Iris pigment epithelial cell (primary cell): ENCODE measurements around the gene TWIST2.

ENCODE experiments used
- DNase-seq: peaks from one replicate; pipeline ENCODE4 v3.0.0-alpha.2; 2011; ENCODE audit warnings: low read depth

The TWIST2 gene

DNA sequence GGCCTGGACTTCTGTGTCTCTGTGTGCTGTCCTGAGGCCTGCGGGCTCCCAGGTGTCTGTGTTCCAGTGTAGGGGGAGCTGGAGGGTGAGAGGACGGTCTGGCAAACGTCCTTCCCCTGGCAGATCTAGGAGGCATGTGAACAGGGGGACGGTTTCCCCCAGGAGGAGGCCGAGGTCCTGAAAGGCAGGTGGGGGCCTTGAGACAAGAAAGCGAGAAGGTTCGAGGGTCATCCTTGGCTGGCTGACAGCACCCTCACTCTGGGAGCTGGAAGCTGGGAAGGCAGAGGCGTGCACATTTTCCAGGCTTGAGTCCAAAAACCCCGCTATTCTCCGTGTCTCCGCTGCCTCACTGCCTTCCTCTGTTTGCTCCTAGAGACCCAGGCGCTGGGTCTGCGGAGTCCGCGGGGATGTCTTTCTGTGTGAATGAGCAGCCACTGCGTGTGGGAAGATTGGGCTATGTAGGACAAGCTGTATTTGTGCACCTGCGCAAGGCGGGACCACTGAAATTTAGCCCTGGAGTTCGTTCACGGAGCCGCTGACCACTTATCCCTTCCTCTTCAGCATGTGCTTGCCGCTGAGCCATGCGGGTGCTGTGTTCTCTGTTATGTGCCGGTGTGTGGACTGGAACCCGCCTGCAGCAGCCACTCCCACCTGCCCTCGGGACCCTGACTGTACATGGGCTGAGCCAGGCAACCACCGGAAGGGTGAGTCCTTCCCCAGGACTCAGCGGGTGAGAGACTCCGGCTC is 43.7 kb downstream of the TWIST2 start:
- no peak for DNase-seq

DNA sequence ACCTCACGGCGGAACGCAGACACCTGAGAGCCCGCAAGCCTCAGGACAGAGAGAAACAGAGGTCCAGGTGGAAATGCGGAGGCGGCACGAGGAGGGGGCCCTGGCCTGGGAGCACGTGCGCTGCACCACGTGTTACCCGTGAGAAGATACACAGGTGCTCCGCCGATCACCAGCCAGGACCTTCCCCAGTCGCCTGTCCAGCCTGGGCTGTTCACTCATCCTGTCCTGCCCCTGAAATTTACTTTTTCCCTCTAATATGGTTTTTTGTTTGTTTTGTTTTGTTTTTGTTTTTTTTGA is 44.3 kb downstream of the TWIST2 start:
- no peak for DNase-seq

DNA sequence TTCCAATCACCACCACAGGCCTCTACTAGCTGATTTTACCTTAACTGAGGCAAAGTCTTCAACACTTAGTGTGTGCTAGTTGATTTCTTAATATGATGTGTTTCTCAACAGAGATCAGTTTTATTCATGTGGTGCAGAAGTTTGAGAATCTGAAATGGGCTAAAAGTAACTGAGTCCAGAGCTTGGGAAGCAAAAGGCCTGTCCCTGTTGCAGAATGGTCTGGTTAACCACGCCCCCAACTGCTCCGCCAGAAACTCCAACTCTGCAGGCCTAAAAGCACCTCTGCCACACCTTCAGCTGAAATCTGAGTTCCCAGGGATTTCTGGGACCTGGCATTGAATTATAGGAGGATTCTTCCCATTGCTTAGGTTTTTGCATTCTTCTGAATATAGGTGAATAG is 44.9 kb downstream of the TWIST2 start:
- no peak for DNase-seq

DNA sequence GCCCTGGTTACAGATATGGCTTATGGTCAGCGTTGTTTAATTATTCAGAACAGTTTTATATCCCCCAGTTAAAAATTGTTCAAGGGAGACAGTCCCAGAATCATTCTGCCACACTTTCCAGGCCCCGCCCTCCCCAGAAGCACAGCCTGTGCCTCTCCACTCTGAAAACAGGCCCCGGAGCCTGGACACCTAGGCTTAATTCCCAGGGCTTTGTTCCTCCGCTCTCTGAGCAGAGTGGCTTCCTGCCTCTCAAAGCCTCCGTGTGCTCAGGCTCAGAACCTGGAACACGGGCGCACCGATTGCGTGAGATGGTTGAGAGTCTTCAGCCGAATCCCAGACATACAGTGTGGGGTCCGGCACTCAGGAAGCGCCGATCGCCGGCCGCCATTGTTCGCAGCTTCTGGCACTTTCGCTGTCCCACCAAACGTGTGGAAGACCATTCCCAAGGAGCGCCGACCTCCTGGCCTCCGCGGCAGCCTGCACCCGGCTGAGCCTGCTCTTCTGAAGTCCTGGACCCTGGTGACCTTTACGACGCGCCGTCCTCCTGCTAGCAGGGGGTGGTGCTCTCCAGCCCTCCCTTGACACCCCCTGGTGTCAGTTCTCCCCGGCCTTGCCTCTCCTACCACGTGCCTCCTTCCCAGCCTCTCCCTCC is 45.6 kb downstream of the TWIST2 start:
- no peak for DNase-seq

DNA sequence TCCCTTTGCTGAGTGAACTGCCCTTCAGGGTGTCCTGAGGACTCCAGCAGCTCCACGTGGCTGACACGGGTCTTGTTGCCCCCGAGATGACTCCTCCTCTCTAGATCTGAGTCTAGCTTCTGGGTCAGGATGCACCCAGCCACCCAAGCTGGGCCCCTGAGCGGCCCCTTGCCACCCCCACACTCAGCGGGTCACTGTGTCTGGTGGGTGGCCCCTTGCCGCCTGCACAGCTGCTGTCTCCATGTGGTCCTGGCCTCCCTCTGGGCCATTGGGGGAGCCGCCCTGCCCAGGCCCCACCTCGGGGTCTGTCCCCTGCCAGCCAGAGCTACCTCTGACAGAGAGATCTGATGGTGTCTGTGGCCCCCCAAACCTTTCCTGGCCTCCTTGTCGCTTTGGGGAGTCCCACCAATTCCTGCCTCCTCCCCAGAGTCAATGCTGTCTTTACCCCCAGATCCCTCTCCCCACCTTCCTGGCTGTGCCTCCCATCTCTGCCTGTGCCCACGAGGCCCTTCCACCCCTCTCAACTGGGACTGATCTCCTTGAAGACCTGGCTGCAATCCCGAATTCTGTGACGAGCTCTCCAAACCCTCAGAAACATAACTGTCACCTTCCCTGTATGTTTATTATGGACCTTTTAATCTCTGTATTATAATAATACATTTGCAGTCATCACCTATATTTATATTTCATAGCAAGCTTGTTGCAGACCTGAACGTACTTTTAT is 46.5 kb downstream of the TWIST2 start:
- DNase-seq = no peak

DNA sequence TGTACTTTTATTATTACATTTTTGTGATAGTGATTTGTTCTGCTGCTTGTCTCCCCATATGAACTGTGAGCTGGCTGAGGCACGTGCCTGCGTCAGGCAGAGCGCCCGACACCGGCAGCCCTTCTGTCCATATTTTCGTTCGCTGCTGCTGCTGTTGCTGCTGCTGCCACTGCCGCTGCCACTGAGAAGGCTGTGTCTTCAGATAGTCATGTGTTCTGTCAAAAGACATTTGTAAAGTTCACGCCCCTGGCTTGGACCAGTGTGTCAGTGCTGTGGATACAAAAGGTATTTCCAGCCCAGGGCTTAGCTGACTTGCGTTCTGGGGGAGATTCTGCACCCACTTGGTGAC is 47.0 kb downstream of the TWIST2 start:
- no peak for DNase-seq

DNA sequence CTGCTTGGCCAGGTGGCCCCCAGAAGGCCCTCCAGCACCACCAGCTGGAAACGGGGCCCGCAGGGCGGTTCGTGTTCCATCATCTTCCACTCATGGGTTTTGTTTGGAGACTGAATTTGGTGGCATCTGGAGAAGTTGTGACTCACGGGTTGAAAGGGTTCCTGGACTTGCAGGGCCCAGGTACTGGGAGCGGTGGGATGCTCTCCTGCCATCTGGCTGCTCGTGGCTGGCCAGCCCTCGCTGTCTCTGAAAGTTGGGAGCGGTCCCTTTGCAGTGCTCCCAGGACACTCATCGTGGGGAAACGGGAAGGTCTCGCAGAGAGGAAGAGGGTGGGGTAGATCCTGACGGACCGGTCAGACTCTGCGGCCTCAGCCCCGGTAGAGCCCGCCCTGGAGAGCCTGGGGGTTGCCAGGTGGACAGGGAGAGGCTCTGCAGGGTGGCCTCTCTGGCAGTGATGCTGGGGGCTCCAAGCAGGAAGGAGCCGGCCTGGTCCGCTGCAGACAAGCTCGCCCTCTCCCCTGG is 47.5 kb downstream of the TWIST2 start:
- DNase-seq = no peak

DNA sequence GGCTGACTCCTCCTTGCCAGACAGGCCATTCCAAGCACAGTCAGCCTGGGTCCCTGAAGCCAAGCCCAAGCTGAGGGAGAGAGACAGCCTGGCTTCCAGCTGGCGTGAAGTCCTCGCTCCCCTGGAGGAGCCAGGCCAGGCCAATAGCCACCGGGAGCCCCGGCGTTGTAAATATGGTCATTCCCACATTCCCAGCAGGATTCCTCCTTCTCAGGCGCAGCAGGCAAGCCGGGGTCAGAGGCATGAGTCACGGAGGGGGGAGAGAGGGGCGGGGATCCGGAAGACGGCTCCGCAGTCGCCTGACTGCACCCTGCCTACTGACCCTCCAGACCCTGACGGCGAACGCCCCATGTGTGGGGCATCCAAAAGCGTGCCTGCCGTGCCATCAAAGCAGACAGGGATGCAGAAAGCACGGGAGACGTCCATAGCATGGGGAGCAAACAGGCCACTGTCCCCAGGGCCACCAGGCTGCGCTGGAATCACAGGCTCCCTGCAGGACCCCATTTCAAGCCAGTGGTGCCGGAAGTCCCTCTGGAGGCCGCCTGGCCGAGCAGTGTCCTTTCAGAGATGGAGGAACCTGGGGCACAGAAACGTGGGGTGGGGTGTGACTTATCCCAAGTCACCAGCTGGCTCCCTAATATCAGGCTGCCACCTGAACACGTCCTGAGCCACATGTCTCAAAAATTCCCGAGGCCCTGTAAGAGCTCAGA is 48.2 kb downstream of the TWIST2 start:
- DNase-seq = peak; percentile 57

DNA sequence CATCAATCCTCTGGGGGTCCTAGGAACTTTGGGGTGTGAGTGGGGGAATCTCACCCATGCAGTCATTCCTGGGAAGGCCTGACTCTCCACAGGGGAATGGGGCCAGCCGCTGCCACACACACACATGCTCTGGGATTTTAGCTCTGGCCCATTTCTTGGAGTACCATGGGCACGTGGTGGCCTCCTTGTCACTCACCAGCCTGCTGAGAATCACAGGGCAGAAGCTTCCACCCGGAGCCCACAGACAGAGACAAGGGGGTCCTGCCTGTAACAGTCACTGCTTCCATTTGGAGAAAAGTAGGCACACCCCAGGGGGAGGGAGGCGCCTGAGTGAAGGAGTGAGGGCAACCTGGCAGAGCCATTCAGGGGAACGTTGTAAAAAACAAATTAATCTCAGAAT is 48.8 kb downstream of the TWIST2 start:
- no peak for DNase-seq

DNA sequence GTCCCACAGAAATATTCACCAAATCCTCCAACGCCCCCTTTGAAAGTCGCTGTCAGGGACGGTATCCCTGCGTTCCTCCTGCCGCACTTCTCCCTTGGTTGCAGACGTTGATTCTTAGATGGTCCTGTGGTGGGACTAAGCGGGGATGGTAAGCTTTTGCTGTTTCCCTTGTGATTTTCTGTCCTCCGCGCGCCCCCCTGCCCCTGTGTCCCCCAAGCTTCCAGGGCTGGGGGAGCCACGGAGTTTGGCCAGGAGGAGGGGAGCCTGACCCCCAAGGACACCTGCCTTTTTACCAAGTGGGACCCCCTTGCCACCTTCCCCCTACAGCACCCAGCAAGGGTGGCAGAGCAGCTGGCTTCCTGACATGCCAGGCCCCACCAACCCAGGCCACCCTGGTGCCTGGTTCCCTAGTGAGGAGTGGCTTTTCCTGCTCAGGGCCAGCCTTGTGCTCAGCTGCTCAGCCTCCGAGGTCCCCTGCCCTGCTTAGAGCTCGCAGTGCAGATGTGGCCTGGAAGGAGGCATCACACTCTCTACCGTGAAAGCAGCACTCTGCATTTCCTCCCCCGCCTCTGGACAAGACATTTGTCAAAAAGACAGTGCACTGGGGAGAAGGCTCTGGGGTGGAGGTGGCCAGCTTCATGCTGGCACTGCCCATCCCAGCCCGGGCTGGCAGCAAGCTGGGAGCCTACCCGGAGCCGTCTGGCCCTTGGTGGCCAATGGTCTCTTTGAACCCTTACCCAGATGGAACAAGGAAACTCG is 49.4 kb downstream of the TWIST2 start:
- DNase-seq = no peak

DNA sequence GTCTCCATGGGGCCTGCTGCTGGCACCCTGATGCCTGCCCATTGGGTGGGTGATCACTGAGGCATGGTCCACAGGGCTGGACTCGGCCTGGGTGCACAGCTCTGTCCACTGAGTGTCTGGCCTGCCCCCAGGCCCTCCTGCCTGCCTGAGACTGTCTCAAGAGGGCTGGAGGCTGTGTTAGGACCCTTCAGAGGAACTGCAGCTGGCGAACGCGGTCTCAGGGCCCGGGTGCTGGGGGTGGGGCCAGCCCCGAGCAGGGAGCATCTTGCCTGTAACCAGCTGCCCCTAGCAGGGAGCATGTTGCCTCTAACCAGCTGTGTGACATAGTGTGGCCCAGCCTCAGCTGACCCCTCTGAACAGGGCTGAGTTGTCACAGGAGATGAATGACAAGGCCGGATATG is 50.0 kb downstream of the TWIST2 start:
- no peak for DNase-seq

DNA sequence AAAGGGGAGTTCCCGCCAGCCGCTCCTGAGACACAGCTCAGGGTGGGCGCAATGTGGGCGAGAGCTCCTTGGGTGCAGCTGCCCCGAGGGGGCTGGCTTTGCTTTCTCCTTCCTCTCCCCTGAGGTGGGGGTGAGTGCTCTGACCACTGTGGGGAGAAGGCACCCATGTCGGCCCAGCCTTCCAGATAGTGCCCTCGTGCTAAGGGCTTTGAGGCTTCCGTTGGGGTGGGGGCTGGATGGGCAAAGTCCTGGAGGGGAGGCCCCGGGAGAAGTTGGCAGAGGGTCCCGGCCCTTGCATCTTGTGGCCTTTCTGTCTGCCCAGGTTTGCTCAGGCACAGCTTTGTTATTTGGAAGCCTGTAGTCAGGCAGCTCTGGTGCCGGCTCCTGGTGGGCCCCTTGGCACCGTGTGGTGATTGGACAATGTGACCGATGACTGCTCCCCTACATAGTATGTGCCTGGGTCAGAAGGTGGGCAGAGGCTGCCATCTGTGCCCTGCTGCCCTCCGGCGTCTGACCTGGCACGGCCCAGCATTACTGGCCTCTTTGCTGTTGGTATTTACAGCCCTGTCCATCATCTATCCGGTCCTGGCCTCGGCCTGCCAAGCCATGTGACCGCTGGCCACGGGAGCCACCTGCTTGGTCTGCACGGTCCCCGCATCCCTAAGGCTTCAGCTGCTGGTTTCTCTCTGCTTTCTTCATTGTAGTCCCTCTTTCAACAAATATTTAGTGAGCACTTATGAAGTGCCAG is 50.8 kb downstream of the TWIST2 start:
- no peak for DNase-seq

DNA sequence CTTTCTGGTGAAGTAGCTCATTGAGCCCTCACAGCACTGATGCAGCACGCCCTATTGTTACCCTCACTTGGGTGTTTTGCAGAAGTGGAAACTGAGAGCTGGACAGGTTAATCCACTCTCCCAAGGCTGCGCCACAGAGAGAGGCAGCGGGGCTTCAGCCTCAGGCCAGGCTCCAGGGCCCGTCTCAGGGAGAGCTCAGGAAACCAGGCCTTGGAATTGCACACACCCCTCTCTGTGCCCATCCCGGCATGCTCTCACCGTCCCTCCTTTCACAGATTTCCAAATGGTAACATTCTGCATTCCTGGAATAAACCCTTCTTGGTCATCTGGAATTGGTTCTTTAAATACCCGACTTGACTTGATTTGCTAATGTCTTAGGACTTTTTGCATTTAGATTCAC is 51.5 kb downstream of the TWIST2 start:
- no peak for DNase-seq

DNA sequence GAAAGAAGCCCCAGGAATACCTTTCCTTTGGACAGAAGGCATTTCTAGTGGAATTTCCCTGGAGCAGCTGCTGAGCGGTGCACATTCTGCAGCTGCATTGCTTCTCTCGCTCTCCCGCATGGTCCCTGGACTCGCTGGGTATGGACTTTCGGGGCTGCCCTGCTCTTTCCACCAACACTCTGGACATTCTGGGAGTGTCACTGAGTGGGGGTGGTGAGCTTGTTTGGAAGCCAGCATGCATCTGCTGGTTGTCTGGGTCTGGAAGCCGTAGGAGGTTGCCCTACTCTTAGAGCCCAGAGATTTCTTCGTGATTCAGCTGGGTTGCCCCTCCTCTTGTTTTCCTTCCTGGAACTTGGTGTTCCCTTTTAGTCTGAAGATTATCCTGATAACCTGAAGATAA is 52.6 kb downstream of the TWIST2 start:
- peak; percentile 20 for DNase-seq

DNA sequence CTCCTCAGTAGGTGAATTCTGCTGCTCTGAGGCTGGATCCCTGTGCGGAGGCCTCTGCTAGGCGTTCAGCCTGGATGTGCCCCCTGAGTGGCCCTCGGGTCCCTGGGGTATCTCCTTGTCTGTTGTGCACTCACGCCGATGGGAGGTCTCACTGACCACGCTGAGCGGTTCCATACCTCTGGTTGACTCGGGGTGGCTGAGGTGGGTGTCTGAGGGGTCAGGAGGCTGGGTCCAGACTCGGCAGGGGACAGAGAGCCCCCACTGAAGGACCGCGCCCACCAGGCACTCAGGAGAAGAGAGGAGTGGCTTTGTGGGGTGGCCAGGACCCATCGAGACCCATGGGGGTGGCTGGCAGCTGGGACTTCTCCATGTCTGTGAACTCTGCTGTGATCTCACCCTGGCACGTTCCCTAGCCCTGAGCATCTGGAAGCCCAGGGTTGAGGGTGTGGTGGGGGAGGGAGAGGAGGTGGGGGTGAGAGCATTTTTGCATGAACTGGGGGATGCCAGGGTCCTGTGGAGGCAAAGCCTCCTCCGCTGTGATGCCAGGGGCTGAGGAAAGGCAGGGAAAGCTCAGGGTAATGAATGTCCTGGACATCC is 53.7 kb downstream of the TWIST2 start:
- no peak for DNase-seq

DNA sequence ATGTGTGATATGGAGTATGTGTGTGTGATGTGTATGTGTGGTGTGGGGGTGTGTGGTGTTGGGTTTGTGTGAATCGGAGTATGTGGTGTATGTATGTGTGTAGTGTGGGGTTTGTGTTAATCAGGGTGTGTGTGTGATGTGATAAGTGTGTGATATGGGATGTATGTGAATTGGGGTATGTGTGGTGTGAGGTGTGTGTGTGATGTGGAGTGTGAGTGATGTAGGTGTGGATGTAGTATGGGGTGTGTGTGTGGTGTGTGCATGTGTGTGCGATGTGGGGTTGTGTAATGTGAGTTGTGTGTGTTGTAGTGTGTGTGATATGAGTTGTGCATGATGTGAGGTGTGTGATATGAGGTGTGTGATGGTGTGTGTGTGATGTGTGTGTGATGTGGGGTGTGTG is 54.4 kb downstream of the TWIST2 start:
- no peak for DNase-seq

DNA sequence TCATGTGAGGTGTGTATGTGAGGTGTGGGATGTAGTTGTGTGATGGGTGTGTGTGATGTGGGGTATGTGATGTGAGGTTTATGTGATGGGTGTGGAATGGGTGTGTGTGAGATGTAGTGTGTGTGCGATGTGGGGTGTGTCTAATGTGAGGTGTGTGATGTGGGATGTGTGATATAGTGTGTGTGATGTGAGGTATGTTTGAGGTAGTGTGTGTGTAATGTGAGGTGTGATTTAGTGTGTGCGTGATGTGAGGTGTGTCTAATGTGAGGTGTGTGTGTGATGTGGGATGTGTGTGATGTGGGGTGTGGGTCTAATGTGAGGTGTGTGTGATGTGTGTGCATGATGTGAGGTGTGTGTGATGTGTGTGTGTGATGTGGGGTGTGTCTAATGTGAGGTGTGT is 55.3 kb downstream of the TWIST2 start:
- DNase-seq = no peak

DNA sequence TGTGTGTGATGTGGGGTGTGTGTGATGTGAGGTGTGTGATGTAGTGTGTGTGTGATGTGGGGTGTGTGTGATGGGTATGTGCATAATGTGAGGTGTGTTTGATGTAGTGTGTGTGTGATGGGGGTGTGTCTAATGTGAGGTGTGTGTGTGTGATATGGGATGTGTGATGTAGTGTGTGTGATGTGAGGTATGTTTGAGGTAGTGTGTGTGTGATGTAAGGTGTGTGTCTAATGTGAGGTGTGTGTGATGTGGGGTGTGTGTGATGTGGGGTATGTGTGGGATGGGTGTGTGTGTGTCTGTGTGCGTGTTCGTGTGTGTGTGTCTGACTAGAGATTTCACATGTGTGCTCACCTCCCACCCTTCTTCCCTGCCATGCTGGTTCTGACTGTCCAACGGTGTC is 56.3 kb downstream of the TWIST2 start:
- no peak for DNase-seq

DNA sequence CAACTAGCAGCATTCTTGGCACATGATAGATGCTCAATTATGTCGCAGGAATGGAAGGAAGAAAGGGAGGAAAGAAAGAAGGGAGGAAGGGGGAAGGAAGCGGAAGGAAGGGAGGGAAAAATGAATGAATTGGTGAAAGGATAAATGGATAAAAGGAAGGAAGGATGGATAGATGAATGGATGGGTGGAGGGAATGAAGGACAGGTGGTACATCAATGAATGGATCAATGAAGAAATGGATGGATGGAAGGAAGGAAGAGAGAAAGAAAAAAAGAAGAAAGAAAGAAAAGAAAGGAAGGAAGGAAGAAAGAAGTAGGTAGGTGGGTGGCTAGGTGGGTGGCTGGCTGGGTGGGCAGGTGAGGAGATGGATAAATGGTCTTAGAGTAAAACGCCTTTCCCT is 56.8 kb downstream of the TWIST2 start:
- no peak for DNase-seq

DNA sequence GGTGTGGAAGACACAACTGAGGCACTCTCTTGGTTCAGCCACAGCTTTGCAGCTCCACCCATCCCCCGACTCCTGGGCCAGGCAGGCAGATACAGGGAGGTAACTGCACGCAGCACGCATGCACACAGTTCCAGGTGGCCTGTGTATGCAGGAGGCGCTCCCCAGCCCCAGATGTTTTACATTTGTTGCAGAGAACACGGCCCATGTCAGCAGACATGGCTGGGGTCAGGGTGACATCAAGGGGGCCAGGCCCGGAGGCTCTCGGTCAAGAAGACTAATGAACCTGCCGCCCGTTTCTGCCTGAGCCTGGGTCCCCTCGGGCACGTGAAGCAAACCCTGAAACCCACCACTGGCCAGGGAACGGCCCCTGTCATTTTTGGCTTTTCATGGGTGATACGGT is 57.3 kb downstream of the TWIST2 start:
- no peak for DNase-seq

DNA sequence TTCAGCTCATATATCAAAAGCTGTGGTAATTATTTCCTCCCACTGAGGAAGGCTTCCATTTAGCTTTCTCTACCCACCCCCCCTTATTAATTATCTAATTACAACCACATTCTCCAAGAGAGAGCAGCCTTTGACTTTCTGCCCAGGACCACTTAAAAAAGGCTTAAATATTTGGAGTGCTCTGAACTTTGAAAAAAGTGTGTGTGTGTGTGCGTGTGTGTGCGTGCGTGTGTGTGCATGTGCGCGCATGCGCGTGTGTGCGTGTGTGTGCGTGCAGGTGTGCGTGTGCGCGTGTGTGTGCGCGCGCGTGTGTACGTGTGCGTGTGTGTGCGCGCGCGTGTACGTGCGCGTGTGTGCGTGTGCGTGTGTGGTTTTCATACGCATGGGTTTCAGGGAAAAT is 57.8 kb downstream of the TWIST2 start:
- DNase-seq = no peak
